ENCODE data around the gene PTGER3. TPM values are rescaled to one million over a fixed set of nuclear protein-coding genes. Genes with fewer than 3 reads are reported as not detected.

The PTGER3 gene
- 1.3 TPM for total RNA-seq
- long read RNA-seq, full-length matches to known transcripts: 6 of 6 reads
- long read RNA-seq, partial matches to known transcripts: 0 of 6 reads
- long read RNA-seq, other reads (novel, unspliced or antisense): 0 of 6 reads

GRCh38 chr1:71047635-71048607 lies at the start of gene PTGER3:
PTGER3 (minus strand) TSS chr1:71047816; CDS start chr1:71047577, 239 bp downstream.
- ATAC-seq (ENCODE audit: poor library complexity) (peak; percentile 84), DNase-seq (peak; percentile 86)
- intact Hi-C loops (cut with DNase I): loop anchor here (2.0 to 5.0 kb wide), 2 partner anchors 361 to 519 kb away; no protein-coding TSS in a partner anchor

GRCh38 chr1:71094913-71095312 lies 47.3 kb upstream of the PTGER3 start:
- intact Hi-C loops (cut with DNase I): no loop called here
- no peak for ATAC-seq (ENCODE audit: poor library complexity)
- no peak for DNase-seq

- no peak for DNase-seq
- ATAC-seq (ENCODE audit: poor library complexity): no peak
- intact Hi-C loops (cut with DNase I): no loop called here
Observed at GRCh38 chr1:71093938-71094337, 46.3 kb upstream of the PTGER3 start.

- intact Hi-C loops (cut with DNase I): no loop called here
- DNase-seq (no peak), ATAC-seq (ENCODE audit: poor library complexity) (no peak)
Observed at GRCh38 chr1:71089536-71090270, 42.1 kb upstream of the PTGER3 start.

GRCh38 chr1:71088645-71089287 lies 41.1 kb upstream of the PTGER3 start:
- peak; percentile 22 for ATAC-seq (ENCODE audit: poor library complexity)
- DNase-seq: no peak
- intact Hi-C loops (cut with DNase I): no loop called here

GRCh38 chr1:71087713-71088112 lies 40.1 kb upstream of the PTGER3 start:
- intact Hi-C loops (cut with DNase I): no loop called here
- DNase-seq (no peak), ATAC-seq (ENCODE audit: poor library complexity) (no peak)

GRCh38 chr1:71087060-71087459 lies 39.4 kb upstream of the PTGER3 start:
- no peak for DNase-seq
- intact Hi-C loops (cut with DNase I): no loop called here
- no peak for ATAC-seq (ENCODE audit: poor library complexity)

GRCh38 chr1:71086331-71086730 lies 38.7 kb upstream of the PTGER3 start:
- ATAC-seq (ENCODE audit: poor library complexity) (no peak), DNase-seq (no peak)
- intact Hi-C loops (cut with DNase I): no loop called here

GRCh38 chr1:71083271-71083670 lies 35.7 kb upstream of the PTGER3 start:
- DNase-seq (no peak), ATAC-seq (ENCODE audit: poor library complexity) (no peak)
- intact Hi-C loops (cut with DNase I): no loop called here

- no peak for ATAC-seq (ENCODE audit: poor library complexity)
- intact Hi-C loops (cut with DNase I): no loop called here
- DNase-seq: peak; percentile 52
Observed at GRCh38 chr1:71081697-71082080, 34.1 kb upstream of the PTGER3 start.

GRCh38 chr1:71080739-71081696 lies 33.4 kb upstream of the PTGER3 start, which contains the start of gene ZRANB2:
ZRANB2 (minus strand) TSS chr1:71081035; CDS start chr1:71080995, 40 bp downstream.
- intact Hi-C loops (cut with DNase I): no loop called here
- DNase-seq (peak; percentile 92), ATAC-seq (ENCODE audit: poor library complexity) (peak; percentile 99)

GRCh38 chr1:71080230-71080738 lies 32.7 kb upstream of the PTGER3 start:
- intact Hi-C loops (cut with DNase I): no loop called here
- DNase-seq (no peak), ATAC-seq (ENCODE audit: poor library complexity) (peak; percentile 45)

GRCh38 chr1:71074681-71075080 lies 27.1 kb upstream of the PTGER3 start:
- ATAC-seq (ENCODE audit: poor library complexity) (no peak), DNase-seq (no peak)
- intact Hi-C loops (cut with DNase I): no loop called here

- DNase-seq: no peak
- intact Hi-C loops (cut with DNase I): no loop called here
- no peak for ATAC-seq (ENCODE audit: poor library complexity)
Observed at GRCh38 chr1:71072273-71072672, 24.7 kb upstream of the PTGER3 start.

GRCh38 chr1:71071720-71072119 lies 24.1 kb upstream of the PTGER3 start:
- ATAC-seq (ENCODE audit: poor library complexity): peak; percentile 63
- intact Hi-C loops (cut with DNase I): no loop called here
- DNase-seq: no peak

- intact Hi-C loops (cut with DNase I): no loop called here
- DNase-seq (no peak), ATAC-seq (ENCODE audit: poor library complexity) (no peak)
Observed at GRCh38 chr1:71068325-71069240, 21.0 kb upstream of the PTGER3 start.

- intact Hi-C loops (cut with DNase I): no loop called here
- peak; percentile 7 for ATAC-seq (ENCODE audit: poor library complexity)
Observed at GRCh38 chr1:71054791-71055190, 7.2 kb upstream of the PTGER3 start.

More at GRCh38 chr1:71054791-71055190, 7.2 kb upstream of the PTGER3 start:
- DNase-seq: peak; percentile 40
